Activated naive CD4-positive, alpha-beta T cell treated with anti-CD3 and anti-CD28 coated beads for 36 hours (primary cell): Measurements from ENCODE around the gene CUBN. TPM values are rescaled to one million over a fixed set of nuclear protein-coding genes. Genes with fewer than 3 reads are reported as not detected.
"Not testable (repeated sequence)": the region's sequence is repeated elsewhere in the genome, so short reads cannot be mapped to it uniquely, and the experiment has no call there.

Experiments
- CTCF ChIA-PET: fragments of 350-600 bp; sonication (Branson Sonifier 250); formaldehyde crosslinking; loops from one replicate; lab custom pipeline; 2021; ENCODE audit warnings: antibody characterized with exemption; lab: Charles Lee
- DNase-seq: peaks from one replicate; pipeline ENCODE4 v3.0.0-alpha.2; 2020
- H3K27ac Mint-ChIP-seq: one replicate; pipeline ENCODE4 v1.8.0; 2021; ENCODE audit warnings: mild to moderate bottlenecking, mixed read lengths
- H3K27me3 Mint-ChIP-seq: one replicate; pipeline ENCODE4 v1.8.0; 2021; ENCODE audit warnings: low read depth, mixed read lengths
- H3K36me3 Mint-ChIP-seq: one replicate; pipeline ENCODE4 v1.8.0; 2021; ENCODE audit warnings: low read depth, mixed read lengths
- H3K4me1 Mint-ChIP-seq: one replicate; pipeline ENCODE4 v1.8.0; 2021; ENCODE audit warnings: low read depth, mixed read lengths
- H3K4me3 Mint-ChIP-seq: one replicate; pipeline ENCODE4 v1.8.0; 2021; ENCODE audit warnings: mild to moderate bottlenecking, moderate library complexity, mixed read lengths
- H3K9me3 Mint-ChIP-seq: one replicate; pipeline ENCODE4 v1.8.0; 2021; ENCODE audit warnings: mixed read lengths
- intact Hi-C: fragments of 100-400 bp; cut with micrococcal nuclease; formaldehyde crosslinking; loops from one replicate; pipeline ENCODE4 v1.15.1; 2023
- total RNA-seq, 2 experiments: library from RNA; stranded (reverse); gene quantifications; one replicate each; pipeline ENCODE4 v1.2.3, GENCODE V29; 2021

Gene CUBN
- total RNA-seq, 2 experiments from 2014 or later: 0.37 to 0.41 TPM

DNA sequence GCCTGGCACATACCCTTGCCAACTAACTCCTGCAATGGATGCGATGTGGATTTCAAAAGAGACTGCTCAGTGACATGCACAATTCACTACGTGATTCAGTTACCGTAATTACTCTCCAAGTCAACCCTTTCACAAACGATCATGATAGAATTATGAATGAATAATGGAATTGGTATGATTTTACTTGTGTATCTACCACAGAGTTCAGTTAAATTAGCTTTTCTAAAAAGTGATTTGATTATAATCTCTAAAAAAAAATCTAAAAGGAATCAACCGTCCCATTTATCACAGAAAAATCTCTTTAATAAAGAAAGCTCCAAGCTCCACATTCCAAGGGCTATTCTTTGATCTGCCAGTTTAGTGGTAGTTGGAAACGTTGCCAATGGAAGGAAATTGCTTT, 282.0 kb downstream of the CUBN start:
- Mint-ChIP-seq H3K36me3 (no peaks in the 10 kb centered on the region), H3K27ac (no peak overlapping the region), H3K4me1 (no peaks in the 10 kb centered on the region), H3K9me3 (no peaks in the 10 kb centered on the region), H3K4me3 (no peak overlapping the region), H3K27me3 (no peaks in the 10 kb centered on the region)
- intact Hi-C loops: loop anchor here (10.0 kb wide), 1 partner anchor 897 kb away; no protein-coding TSS in a partner anchor
- DNase-seq: no peak
- CTCF ChIA-PET: interaction anchor here (0.6 to 1.4 kb wide), 2 partner anchors 8 to 938 kb away, joined by 3 to 5 read pairs; no protein-coding TSS in a partner anchor

DNA sequence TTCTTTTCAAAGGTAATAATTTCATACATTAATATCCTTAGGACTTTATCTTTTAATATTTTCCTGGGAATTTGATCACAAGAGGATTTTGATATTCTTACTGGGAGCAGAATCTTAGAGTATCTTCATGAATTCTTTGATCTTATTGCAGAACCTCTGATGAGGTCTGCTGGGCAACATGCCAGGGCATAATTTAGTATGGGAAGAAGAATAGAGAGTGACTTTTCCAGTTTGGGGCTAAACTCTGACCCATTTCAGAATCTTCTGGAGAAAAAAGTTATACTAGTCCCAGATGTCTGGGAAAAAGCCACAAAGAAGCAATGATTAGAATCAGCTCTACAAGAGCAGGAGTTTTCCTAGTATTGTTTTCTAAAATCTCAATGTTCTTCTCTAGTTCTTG, 284.4 kb downstream of the CUBN start:
- Mint-ChIP-seq H3K9me3 (no peaks in the 10 kb centered on the region), H3K4me1 (no peaks in the 10 kb centered on the region), H3K27me3 (no peaks in the 10 kb centered on the region), H3K27ac (no peak overlapping the region), H3K36me3 (no peaks in the 10 kb centered on the region), H3K4me3 (no peak overlapping the region)
- intact Hi-C loops: loop anchor here (10.0 kb wide), 1 partner anchor 900 kb away; no protein-coding TSS in a partner anchor
- CTCF ChIA-PET: interaction anchor here (1.0 to 3.7 kb wide), 7 partner anchors 8 to 414 kb away, joined by 3 to 20 read pairs (median 6); no protein-coding TSS in a partner anchor
- DNase-seq: no peak

DNA sequence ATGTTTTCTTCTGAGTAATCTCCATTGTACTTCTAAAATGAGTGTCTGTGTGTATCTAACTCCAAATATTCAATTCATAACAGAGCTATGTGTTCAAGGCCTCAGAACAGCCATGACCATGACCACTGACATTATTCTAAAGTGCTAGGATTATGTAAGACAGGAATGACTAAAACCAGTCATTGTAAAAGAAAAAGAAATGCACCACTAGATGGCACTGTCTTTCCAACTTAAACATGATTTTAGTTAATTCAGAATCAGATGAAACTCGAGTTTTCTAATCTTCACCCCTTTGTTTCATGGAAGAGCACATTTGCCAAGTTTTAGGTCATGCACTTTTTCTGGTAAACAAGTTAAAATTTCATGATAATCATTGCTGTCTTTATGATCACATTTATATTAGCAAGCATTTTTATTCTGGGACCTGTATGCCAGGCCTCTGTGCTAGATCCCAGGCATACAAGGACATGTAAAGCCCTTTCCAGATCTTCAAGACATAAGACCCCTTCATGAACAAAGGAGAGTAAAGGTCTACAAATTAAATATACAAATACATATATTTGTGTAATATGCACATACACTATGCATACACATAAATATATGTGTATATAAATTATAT, 286.2 kb downstream of the CUBN start:
- DNase-seq: no peak
- CTCF ChIA-PET: interaction anchor here (0.6 to 3.7 kb wide), 8 partner anchors 9 to 413 kb away, joined by 3 to 20 read pairs (median 4); partner anchors contain the start of gene VIM
- intact Hi-C loops: loop anchor here (1.0 to 10.0 kb wide), 8 partner anchors 15 to 901 kb away; no protein-coding TSS in a partner anchor
- H3K36me3 Mint-ChIP-seq: no peaks in the 10 kb centered on the region
- no peak overlapping the region for H3K27ac Mint-ChIP-seq
- no peak overlapping the region for H3K4me3 Mint-ChIP-seq
- no peaks in the 10 kb centered on the region for H3K9me3 Mint-ChIP-seq
- no peaks in the 10 kb centered on the region for H3K4me1 Mint-ChIP-seq
- no peaks in the 10 kb centered on the region for H3K27me3 Mint-ChIP-seq

DNA sequence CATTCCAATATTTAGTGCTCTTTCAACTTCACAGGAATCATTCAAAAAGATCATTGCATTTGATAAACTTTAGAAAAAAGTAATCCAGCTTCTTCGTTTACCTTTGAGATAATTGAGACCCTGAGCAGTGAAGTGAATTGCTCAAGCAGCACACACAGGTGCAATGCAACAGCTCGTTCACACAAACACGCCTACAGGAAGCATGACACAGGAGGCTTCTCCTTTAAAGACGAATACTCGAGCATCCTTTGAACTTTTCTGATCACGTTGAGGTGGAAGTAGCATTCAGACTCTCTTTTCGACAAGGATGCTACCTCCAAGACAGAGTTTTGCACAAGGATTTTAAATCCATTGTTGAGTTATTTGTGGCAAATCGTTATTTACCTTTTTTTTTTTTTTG, 294.4 kb downstream of the CUBN start:
- peaks cover 4% of the 10 kb centered on the region for H3K4me1 Mint-ChIP-seq
- no peaks in the 10 kb centered on the region for H3K9me3 Mint-ChIP-seq
- intact Hi-C loops: loop anchor here (10.0 kb wide), 1 partner anchor 780 kb away; the partner anchor contains the start of gene HACD1
- H3K27ac Mint-ChIP-seq: peak overlapping the region; percentile 19
- CTCF ChIA-PET: interaction anchor here (0.6 to 2.1 kb wide), 2 partner anchors 225 to 422 kb away, joined by 3 to 4 read pairs; no protein-coding TSS in a partner anchor
- peak; percentile 61 for DNase-seq
- H3K4me3 Mint-ChIP-seq: peak overlapping the region; percentile 36
- no peaks in the 10 kb centered on the region for H3K36me3 Mint-ChIP-seq
- H3K27me3 Mint-ChIP-seq: no peaks in the 10 kb centered on the region

DNA sequence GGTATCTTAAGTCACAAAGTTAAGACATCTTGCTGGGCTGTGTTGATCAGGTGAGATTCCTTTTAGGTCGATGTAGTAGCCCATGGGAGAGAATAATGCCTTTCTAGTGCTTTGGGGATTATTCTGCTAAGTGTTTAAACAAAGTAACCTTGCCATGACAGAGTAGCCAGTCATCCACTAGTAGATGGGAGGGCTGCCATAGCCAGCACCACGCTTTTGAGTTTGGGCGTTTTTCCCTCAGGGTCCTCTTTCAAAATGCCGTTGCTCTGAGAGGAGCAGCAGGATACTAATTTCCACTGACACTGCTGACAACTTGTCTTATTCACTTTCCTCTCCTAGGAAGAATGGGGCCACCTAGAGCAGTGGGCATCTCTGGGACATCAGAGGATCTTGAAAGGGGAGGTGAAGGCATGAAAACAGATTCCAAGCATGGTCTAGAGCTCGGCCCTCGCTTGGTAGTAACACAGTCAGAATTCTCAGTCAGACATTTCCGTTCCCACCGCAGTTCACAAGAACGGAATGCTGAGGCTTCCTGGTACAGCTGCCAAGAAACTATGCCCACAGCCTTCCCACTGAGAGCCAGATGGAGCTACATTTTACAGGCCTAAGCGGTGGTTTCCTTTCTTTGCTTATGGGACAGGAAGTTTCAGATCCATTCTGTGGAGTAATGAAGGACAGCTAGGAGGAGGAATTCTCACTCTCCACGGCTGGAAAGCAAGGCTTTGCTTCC, 297.1 kb downstream of the CUBN start:
- Mint-ChIP-seq H3K9me3 (no peaks in the 10 kb centered on the region), H3K36me3 (no peaks in the 10 kb centered on the region), H3K27me3 (no peaks in the 10 kb centered on the region), H3K4me1 (peaks cover 8% of the 10 kb centered on the region), H3K27ac (no peak overlapping the region), H3K4me3 (no peak overlapping the region)
- CTCF ChIA-PET: interaction anchor here (1.5 kb wide), 1 partner anchor 597 kb away, joined by 5 read pairs; no protein-coding TSS in a partner anchor
- no peak for DNase-seq
- intact Hi-C loops: loop anchor here (10.0 kb wide), 1 partner anchor 782 kb away; the partner anchor contains the start of gene HACD1

DNA sequence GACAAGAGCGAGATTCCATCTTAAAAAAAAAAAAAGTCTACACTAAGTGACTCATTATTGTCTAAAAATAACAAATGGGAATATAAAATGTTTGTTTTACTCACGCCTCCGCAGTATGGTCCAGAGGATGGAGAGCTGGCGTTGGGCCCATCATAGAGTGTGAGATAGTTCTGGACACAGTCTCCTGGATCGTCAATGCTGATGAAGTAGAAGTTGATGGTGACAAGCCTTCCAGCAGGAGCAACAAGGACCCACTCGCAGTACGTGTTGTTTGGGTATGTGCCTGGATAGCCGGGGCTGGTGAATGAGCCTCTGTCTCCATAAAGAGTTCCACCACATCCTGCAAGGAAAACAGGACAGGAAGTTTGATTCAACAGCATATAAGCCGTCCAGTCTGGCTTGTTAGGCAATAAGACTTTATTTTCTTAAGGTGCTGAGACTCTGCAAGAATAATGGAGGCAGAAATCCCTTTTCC, 300.9 kb downstream of the CUBN start:
- intact Hi-C loops: loop anchor here (1.0 to 10.0 kb wide), 6 partner anchors 15 to 766 kb away; no protein-coding TSS in a partner anchor
- no peak overlapping the region for H3K4me3 Mint-ChIP-seq
- CTCF ChIA-PET: interaction anchor here (0.6 to 3.3 kb wide), 11 partner anchors 11 to 967 kb away, joined by 3 to 22 read pairs (median 3); partner anchors contain the start of gene RSU1

DNA sequence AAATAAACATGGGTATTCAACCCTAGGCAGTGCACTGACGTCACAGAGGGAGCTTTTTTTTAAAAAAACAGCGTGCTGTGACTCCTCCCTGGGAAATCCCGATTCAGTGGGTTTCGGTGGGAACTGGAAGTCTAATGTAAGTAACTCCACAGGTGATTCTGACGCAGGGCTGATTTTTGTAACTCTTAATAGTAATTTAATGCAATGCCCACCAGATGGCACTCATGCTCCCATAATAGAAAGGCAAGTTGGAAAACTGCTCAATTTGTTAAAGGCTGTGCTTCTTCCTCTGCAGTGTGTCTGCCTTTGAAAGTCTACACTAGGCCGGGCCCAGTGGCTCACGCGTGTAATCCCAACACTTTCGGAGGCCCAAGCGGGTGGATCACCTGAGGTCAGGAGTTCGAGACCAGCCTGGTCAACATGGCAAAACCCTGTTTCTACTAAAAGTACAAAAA, 301.5 kb downstream of the CUBN start:
- intact Hi-C loops: loop anchor here (1.0 to 10.0 kb wide), 6 partner anchors 15 to 767 kb away; no protein-coding TSS in a partner anchor
- Mint-ChIP-seq H3K36me3 (peaks cover 5% of the 10 kb centered on the region), H3K9me3 (peaks cover 4% of the 10 kb centered on the region), H3K4me3 (no peak overlapping the region), H3K27me3 (no peaks in the 10 kb centered on the region), H3K4me1 (peaks cover 4% of the 10 kb centered on the region), H3K27ac (no peak overlapping the region)
- CTCF ChIA-PET: interaction anchor here (0.6 to 3.3 kb wide), 11 partner anchors 10 to 602 kb away, joined by 3 to 22 read pairs (median 3); partner anchors contain the start of gene RSU1
- peak; percentile 81 for DNase-seq

More for the DNA sequence above, 300.9 kb downstream of the CUBN start:
- DNase-seq: no peak
- Mint-ChIP-seq H3K27me3 (no peaks in the 10 kb centered on the region), H3K36me3 (no peaks in the 10 kb centered on the region), H3K9me3 (no peaks in the 10 kb centered on the region), H3K4me1 (peaks cover 4% of the 10 kb centered on the region), H3K27ac (no peak overlapping the region)

DNA sequence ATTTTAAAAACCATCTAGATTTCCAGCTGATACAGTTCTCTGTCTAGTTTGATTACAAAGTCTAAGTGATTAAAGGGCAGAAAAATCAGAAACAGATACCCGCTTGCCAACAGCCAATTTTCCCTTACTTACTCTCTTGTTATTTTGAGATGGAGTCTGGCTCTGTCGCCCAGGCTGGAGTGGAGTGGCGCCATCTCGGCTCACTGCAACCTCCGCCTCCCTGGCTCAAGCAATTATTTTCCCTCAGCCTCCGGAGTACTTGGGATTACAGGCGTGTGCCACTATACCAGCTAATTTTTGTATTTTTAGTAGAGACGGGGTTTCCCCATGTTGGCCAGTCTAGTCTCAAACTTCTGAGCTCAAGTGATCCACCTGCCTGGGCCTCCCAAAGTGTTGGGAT, 302.1 kb downstream of the CUBN start:
- CTCF ChIA-PET: interaction anchor here (0.6 to 3.3 kb wide), 11 partner anchors 10 to 602 kb away, joined by 3 to 22 read pairs (median 3); partner anchors contain the start of gene RSU1
- H3K4me3 Mint-ChIP-seq: not testable (repeated sequence)

DNA sequence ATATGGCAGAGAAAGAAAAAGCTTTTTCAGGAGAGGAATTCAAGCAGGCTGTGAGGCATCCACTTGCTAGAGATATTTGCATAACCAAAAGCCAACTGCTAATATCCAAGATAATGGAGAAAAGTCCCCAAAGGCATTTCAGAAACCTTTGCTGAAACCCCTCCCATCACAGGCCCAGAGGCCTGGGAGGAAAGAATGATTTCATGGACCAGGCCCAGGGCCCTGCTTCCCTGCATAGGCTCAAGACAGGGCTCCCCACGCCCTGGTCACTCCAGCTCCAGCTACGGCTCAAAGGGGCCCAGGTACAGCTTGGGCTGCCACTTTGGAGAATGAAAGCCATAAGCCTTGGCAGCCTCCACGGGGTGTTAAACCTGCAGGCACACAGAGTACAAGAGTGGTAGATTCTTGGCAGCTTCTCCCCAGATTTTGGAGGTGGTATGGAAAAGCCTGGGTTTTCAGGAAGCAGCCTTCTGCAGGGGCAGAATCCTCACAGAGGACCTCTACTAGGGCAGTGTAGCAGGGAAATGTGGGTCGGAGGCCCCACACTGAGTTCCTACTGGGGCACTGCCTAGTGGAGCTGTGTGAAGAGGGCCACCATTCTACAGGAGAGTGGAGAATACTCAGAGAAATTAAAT, 306.8 kb downstream of the CUBN start:
- Mint-ChIP-seq H3K27me3 (no peaks in the 10 kb centered on the region), H3K9me3 (peaks cover 18% of the 10 kb centered on the region), H3K4me3 (no peak overlapping the region), H3K4me1 (peaks cover 3% of the 10 kb centered on the region), H3K27ac (no peak overlapping the region), H3K36me3 (peaks cover 14% of the 10 kb centered on the region)
- intact Hi-C loops: loop anchor here (10.0 kb wide), 1 partner anchor 772 kb away; no protein-coding TSS in a partner anchor
- DNase-seq: no peak
- CTCF ChIA-PET: no interaction called here

More for the DNA sequence above, 302.1 kb downstream of the CUBN start:
- not testable (repeated sequence) for H3K27ac Mint-ChIP-seq, DNase-seq, H3K4me1 Mint-ChIP-seq, H3K36me3 Mint-ChIP-seq, H3K9me3 Mint-ChIP-seq, H3K27me3 Mint-ChIP-seq
- intact Hi-C loops: loop anchor here (10.0 kb wide), 1 partner anchor 767 kb away; no protein-coding TSS in a partner anchor

DNA sequence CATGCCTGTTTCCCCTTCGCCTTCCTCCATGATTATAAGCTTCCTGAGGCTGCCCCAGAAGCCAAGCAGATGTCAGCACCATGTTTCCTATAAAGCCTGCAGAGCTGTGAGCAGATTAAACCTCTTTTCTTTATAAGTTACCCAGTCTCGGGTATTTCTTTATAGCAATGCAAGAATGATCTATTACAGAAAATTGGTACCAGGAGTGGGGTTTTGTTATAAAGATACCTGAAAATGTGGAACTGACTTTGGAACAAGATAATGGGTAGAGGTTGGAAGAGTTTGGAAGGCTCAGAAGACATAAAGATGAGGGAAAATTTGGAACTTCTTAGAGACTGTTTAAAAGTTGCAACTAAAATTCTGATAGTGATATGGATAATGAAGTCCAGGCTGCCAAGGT, 307.6 kb downstream of the CUBN start:
- peaks cover 5% of the 10 kb centered on the region for H3K4me1 Mint-ChIP-seq
- H3K9me3 Mint-ChIP-seq: peaks cover 18% of the 10 kb centered on the region
- H3K36me3 Mint-ChIP-seq: peaks cover 14% of the 10 kb centered on the region
- intact Hi-C loops: loop anchor here (10.0 kb wide), 1 partner anchor 773 kb away; no protein-coding TSS in a partner anchor
- no peaks in the 10 kb centered on the region for H3K27me3 Mint-ChIP-seq
- H3K27ac Mint-ChIP-seq: no peak overlapping the region
- no peak overlapping the region for H3K4me3 Mint-ChIP-seq
- CTCF ChIA-PET: no interaction called here
- DNase-seq: no peak

DNA sequence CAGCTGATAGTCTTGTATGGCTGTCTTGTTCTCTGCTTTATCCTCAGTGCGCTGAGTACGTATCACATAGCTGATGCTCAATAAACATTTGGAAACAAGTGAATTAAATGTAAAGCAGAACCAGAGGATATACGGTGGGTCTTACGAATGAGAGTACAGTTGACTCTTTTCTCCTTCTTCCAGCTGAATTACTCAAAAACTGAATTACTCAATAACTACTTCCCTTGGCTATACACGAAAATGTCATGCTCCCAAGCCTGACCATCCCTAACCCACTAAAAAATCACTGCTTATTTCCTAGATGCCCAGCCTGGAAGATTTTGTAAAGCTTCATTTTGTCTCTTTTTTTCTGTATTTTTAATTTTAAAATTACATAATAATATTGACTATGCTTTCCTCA, 309.2 kb downstream of the CUBN start:
- Mint-ChIP-seq H3K36me3 (peaks cover 14% of the 10 kb centered on the region), H3K4me1 (peaks cover 13% of the 10 kb centered on the region), H3K27ac (no peak overlapping the region), H3K27me3 (no peaks in the 10 kb centered on the region), H3K9me3 (peaks cover 18% of the 10 kb centered on the region), H3K4me3 (no peak overlapping the region)
- DNase-seq: no peak
- intact Hi-C loops: loop anchor here (10.0 kb wide), 1 partner anchor 774 kb away; no protein-coding TSS in a partner anchor
- CTCF ChIA-PET: interaction anchor here (1.3 kb wide), 1 partner anchor 437 kb away, joined by 3 read pairs; no protein-coding TSS in a partner anchor
